ENCODE data around the gene IFNGR2. TPM values are rescaled to one million over a fixed set of nuclear protein-coding genes. Genes with fewer than 3 reads are reported as not detected.

IFNGR2 gene
- total and polyA plus RNA-seq, 8 donors, result 67.9 to 116 (median 73.8) TPM

DNA sequence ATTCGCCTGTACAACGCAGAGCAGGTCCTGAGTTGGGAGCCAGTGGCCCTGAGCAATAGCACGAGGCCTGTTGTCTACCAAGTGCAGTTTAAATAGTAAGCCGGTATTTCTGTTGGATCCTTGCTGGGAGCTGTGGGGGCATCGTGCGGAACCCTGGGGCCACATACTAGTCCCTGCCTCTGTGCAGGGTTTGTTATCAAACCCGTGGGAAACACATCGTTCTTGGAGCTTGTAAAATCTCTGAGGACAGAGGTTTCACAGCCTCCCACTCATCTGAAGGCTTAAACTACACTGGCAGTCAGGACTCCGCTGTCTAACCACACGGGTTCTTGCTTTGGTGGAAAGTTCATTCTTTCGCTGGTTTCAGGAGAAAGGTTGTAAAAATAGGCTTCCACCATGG lies 11.7 kb downstream of the IFNGR2 start:
- no peak for DNase-seq
- Histone ChIP-seq H3K4me3 (no peak overlapping the region), H3K27me3 (no peaks in the 10 kb centered on the region), H3K36me3 (peaks cover 0 to 84% of the 10 kb centered on the region in 2 donors), H3K4me1 (peaks cover 11 to 75% of the 10 kb centered on the region in 2 donors), H3K27ac (no peak overlapping the region), H3K9me3 (no peaks in the 10 kb centered on the region)
- intact Hi-C loops (cut with DNase I), result no loop called here
- no peak for TF ChIP-seq CTCF (IDR thresholded peaks at IDR 0.05)
- ATAC-seq, result no peak

DNA sequence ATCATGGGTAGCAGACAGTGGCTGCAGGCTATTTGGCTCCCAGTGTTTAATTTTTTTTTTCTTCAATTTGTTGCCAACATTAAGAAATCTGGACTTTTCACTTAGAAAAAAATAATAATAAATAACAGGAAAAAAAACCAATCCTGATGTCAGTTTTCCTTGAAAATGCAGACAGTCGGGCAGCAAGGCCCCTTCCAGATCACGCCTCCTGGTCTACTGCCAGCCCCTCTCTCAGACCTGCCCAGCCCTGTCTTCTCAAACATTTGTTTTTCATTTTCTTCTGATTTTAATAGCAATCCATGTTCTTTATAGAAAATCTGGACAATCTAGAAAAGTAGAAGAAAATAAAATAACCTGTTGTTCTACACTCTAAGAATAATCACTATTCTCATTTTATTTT lies 15.5 kb downstream of the IFNGR2 start:
- no peaks in the 10 kb centered on the region for H3K27me3 ChIP-seq
- intact Hi-C loops (cut with DNase I), result no loop called here
- no peak for TF ChIP-seq CTCF (IDR thresholded peaks at IDR 0.05)
- H3K4me3 ChIP-seq, result no peak overlapping the region
- no peaks in the 10 kb centered on the region for H3K9me3 ChIP-seq
- DNase-seq (peak in 1 of 4 donors; percentile 25), ATAC-seq (peak; percentile 35)
- peaks cover 5 to 38% of the 10 kb centered on the region in 2 donors for H3K4me1 ChIP-seq
- peaks cover 0 to 99% of the 10 kb centered on the region in 2 donors for H3K36me3 ChIP-seq
- no peak overlapping the region for H3K27ac ChIP-seq

- ATAC-seq (peak; percentile 76), DNase-seq (no peak)
- Histone ChIP-seq H3K9me3 (no peaks in the 10 kb centered on the region), H3K27me3 (no peaks in the 10 kb centered on the region), H3K36me3 (peaks cover 0 to 100% of the 10 kb centered on the region in 2 donors), H3K4me1 (peaks cover 5 to 30% of the 10 kb centered on the region in 2 donors), H3K4me3 (no peak overlapping the region), H3K27ac (no peak overlapping the region)
- no peak for TF ChIP-seq CTCF (IDR thresholded peaks at IDR 0.05)
- intact Hi-C loops (cut with DNase I), result no loop called here
Observed at GRCh38 chr21:33419538-33420123, 16.4 kb downstream of the IFNGR2 start.

DNA sequence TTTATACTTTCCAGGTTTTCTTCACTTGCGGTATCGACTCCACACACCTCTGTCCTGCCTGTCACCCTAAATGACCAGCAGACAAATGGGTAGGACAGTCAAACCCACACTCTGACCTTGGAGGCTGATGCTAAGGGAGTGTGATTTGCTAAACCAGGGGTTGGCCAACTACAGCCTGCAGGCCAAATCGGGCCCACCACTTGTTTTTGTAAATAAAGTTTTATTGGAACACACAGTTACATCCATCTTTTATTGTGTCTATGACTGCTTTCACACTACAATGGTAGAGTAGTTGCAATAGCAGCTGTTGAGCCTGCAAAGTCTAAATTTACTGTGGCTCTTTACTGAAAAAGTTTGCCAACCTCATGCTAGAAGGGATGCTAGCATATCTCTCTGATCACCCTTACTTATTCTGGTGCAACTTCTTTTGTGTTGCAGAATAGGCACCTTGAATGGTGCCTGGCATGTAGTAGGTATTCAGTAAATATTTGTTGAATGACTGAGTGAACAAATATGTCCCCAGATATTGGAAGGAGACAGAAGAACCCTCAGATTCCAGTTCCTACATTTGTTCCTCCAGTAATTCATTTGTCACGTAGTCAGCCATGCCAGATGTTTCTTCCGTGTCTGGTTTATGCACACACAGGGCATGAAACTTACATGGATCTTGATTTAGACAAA lies 18.6 kb downstream of the IFNGR2 start:
- peaks cover 0 to 100% of the 10 kb centered on the region in 2 donors for H3K36me3 ChIP-seq
- no peaks in the 10 kb centered on the region for H3K9me3 ChIP-seq
- H3K27ac ChIP-seq, result no peak overlapping the region
- no peak for DNase-seq
- no peak overlapping the region for H3K4me3 ChIP-seq
- no peak for TF ChIP-seq CTCF (IDR thresholded peaks at IDR 0.05)
- no peaks in the 10 kb centered on the region for H3K27me3 ChIP-seq
- intact Hi-C loops (cut with DNase I), result no loop called here
- no peak for ATAC-seq
- H3K4me1 ChIP-seq, result peaks cover 5 to 30% of the 10 kb centered on the region in 2 donors

GRCh38 chr21:33424214-33424613 lies 21.0 kb downstream of the IFNGR2 start:
- ATAC-seq, result no peak
- Histone ChIP-seq H3K27ac (no peak overlapping the region), H3K36me3 (peaks cover 0 to 100% of the 10 kb centered on the region in 2 donors), H3K9me3 (no peaks in the 10 kb centered on the region), H3K4me3 (no peak overlapping the region), H3K4me1 (peaks cover 0 to 14% of the 10 kb centered on the region in 2 donors), H3K27me3 (no peaks in the 10 kb centered on the region)
- no peak for DNase-seq
- intact Hi-C loops (cut with DNase I), result no loop called here
- TF ChIP-seq CTCF (IDR thresholded peaks at IDR 0.05), result no peak

All from left lung (tissue), 10 donors.